GM18873 (cell line): ENCODE data around the gene KRT7.
"Not testable (repeated sequence)": the region's sequence is repeated elsewhere in the genome, so short reads cannot be mapped to it uniquely, and the experiment has no call there.

Experiments used
- ATAC-seq: cut with Tn5 transposase; IDR thresholded peaks from one replicate; pipeline ENCODE4 v1.9.1; 2021; ENCODE audit warnings: mild to moderate bottlenecking, moderate library complexity, moderate number of reproducible peaks; ENCODE audit not compliant: unreplicated experiment, low FRiP score

KRT7 gene

DNA sequence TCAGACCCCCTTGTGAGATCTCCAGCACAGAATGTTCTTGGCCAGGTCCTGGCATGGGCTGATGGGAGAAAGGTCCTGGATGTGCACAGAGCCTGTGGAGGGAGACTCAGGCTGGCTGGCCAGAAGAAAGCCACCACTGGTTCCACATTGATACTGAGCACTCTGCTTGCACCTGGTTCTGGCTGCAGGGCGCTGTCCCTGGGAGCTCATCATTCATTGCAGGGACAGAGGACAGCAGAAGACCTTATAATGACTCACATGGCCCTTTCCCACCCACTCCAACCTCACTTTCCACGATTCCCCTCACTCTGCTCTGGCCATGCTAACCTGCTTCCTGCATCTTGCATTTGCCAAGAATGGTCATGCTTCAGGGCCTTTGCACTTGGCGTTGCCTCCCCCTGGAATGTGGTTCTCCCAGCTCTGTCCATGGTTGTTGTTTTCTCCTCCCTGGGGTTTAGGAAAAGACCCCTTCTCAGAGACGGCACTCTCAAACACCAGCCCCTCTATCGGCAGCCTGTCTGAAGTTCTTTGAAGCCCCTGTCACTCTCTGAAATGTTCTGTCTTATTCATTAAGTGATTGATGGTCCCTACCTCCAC is 10.3 kb downstream of the KRT7 start:
- ATAC-seq, result no peak

DNA sequence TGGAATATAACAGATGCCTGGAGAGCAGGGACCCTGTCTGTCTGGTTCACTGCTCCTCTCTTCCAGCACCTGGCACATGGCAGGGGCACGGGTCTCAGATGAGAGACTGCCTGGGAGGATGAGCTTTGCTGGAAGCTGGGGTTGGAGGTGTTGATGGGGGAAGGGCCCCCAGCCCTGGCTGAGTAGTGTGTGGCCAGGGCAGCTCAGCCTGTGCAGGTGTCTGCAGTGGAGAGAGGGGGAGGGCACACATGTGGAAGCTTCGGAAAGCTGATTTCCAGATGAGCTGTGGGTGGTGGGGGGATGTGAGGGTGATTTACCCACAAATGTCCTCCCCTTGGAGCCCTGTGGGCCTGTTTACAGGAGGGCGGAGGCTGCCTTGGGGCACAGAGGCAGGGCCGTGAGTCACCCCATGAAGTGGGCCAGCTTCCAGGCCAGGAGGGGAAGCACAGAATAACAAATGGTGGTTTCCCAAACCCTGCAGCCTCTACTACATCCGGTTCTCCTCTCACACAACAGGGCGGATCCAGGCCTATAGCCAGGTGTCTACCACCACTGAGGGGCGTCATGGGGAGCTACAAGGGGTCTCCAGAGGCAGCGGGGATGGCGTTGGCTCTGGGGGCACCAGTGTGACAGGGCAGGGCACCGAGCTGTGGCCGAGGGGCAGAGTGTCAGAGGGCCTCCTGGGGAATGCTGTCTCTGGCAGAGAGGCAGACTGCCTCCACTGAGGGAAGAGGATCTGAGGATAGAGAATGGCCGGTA is 11.0 kb downstream of the KRT7 start:
- peak; percentile 86 for ATAC-seq

DNA sequence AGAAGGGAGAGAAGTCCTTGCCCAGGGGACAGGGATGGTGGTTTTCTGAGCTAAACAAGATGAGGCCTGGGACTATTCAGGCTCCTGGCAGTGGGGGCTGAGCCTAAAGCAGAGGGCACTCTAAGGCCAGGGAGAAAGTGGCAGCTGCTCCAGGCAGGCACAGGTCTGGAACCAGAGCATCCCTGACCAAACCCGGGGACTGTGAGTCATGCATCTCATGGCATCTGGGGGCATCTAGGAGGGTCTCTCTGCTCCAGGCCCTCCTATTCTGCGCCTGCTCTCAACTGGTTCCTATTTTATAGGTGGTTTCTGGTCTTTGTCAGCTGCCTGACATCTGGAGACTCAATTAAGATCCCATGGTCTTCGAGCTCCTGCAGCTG is 11.6 kb downstream of the KRT7 start:
- no peak for ATAC-seq

DNA sequence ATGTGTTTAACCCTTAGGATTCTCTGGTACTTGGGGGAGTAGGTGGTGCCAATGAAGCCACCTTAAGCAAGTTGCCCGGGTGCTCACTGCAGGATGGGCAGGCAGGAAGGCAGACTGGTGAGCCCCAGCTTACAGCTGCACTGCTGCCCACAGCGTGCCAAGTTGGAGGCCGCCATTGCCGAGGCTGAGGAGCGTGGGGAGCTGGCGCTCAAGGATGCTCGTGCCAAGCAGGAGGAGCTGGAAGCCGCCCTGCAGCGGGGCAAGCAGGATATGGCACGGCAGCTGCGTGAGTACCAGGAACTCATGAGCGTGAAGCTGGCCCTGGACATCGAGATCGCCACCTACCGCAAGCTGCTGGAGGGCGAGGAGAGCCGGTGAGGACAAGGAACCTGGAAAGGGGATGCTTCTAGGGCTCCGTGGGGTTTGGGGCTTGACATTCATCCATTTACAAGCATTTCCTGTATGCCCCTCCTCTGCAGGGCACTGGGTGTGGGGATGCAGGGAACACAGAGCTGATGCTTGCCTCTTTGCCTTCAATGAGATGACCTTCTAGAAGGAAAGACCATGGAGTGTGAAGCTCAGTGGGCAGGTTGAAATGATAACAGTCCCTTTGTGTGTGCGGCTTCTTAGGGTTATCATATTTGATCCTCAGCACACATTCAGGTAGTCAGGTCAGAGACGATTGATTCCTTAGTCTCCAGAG is 12.4 kb downstream of the KRT7 start:
- ATAC-seq, result no peak

DNA sequence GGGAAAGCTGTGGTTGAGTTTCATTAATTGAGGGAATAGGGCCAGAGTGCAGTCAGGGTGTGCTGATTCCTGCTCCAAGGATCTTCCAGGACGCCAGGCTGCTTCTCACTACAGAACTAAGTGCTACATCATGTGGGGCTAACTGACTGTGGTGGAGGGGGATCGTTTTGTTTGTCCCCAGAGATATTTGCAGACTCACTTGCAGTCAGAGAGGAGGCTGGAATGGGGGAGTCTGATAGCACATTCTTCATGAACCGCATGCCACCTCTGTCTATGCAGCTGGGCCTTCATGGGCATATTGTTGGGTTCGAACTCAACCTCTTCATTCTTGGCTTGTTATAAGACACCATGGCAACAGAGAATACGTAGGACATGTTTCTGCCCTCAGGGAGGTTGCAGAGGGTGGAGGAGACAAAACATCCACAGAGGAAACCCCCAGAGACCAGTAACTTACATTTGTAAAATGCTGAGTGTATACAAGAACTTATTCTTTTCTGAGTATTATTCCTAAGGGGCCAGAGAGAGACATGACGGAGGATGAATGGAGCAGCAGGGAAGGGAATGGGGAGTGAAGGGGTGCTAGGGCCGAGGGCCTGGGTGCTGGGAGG is 13.0 kb downstream of the KRT7 start:
- no peak for ATAC-seq

DNA sequence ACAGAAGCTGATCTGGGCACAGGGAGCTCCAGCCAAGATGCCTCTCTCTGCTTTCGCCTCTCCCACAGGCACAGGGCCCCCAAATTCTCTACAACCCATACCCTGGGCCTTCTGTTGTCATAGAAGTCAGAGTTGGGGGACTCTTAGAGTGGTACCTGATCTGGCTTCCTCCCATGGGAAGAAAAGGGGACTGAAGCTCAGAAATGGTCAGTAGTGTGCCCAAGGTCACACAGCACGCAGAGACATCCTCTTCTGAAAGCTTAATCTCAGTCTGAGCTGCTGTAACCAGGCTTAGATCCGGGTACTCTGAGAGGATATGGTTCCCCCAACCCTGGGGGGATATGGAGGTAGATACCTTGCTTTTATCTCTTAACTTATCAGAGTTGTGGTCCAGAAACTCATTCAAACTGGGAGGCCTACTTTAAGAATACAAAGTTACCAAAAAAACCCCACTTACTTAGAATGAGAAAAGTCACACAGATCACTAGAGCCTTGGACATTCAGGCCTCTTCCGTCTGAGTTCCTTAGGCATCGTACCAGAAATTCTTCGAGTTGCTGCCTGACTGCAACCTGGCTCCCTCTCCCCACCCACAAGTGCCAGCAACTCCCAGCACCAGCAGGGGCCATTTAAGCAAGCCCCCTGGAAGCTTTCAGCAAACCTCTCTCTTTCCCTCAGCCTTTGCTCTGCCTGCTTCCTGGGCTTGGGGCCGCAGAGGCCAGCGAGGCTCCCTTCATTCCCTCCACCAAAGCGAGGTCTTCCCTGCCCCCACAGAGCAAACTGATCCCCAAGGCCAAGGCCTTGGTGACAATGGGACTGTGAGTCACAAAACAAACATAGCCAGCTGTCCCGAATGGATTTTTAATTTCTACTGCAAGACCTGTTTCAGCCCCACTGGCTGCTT is 13.9 kb downstream of the KRT7 start:
- no peak for ATAC-seq

DNA sequence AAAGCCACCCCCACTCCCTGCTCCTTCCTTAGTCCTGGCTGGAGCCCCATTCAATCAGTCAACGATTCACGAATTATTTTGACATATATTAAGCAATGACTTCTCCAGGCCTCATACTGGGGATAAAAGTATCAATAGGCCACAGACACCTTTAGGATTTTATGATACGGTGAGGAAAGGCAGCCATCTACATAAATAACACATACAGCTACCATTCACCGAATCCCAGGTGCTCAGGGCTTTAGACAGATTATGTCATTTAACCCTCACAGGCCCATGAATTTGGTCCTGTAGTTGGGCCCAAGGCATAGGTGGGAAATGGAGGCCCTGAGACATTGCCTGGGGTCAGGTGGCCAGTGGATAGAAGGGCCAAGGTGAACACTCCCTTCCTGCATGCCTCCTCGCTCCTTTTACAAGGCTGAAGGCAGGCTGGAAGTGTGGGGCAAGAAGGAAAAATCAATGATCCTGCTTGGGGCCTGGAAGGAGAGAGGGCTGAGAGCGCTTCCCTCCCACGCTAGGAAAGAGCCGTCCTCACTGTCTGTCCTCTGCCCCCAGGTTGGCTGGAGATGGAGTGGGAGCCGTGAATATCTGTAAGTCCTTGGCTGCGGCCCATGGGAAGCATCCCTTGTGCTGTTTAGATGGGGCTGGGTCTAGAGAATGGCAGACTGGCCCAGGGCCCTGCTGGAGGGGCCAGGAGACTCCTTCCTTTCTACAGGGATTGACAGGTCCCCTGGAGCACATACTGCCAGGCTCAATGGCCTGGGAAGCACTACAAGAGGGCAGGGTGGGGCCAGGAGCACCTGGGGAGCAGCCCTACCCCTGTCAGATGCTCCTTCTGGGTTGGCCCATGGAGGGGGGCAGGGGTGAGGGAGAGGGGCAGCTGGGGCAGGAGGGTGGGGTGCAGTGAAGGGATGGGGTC is 14.8 kb downstream of the KRT7 start:
- no peak for ATAC-seq

DNA sequence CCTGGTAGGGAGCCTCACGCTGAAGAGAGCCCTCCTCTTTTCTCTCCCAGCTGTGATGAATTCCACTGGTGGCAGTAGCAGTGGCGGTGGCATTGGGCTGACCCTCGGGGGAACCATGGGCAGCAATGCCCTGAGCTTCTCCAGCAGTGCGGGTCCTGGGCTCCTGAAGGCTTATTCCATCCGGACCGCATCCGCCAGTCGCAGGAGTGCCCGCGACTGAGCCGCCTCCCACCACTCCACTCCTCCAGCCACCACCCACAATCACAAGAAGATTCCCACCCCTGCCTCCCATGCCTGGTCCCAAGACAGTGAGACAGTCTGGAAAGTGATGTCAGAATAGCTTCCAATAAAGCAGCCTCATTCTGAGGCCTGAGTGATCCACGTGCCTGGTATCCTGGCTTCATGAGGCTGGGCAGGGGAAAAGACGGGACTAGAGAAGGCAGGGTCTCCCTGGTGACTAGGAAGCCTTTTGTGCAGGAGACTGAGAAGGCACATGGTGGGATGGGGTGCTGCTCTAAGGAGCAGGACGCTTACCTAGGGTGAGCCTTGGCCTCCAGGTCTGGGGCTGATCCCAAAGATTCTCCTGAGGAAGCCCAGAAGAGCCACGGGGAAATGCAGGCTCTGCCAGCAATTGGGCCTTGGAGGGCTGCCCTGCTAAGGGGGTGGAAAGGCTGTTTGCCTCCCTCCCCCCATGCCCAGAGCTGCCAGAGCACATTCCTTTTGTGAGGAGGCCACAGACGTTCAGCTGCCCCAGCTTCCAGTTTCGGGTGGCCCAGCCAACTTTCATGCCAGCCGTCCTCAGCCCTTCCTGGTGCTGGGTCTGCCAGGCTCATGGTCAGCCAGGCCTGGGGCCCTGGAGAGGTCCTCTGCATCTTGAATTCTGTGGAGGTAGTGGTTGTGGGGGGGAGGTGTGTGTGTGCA is 15.8 kb downstream of the KRT7 start:
- no peak for ATAC-seq

DNA sequence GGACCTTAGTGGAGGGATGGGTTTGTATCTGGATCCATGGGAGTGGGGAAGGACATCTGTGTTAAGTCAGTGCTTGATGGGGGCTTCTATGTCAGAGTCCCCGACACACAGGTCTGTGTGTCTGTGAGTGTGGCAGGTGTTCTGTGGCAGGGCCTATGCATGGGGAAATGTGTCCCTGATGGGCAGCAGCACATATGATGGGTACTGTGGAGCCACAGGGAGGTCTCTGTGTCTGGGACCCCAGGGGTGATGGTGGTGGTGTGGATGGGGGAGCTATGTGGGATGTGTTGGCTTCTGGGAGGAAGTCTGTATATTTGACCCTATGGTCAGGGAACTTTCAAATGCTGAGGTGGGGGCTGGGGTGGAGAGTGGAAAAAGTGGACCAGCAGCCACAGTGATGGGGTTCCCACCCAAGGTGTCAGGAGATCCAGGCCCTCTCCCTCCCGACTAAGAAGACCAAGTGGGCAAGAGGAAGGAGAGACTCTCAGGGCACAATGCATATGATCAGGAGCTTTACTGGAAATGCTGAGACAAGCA is 16.5 kb downstream of the KRT7 start:
- no peak for ATAC-seq

DNA sequence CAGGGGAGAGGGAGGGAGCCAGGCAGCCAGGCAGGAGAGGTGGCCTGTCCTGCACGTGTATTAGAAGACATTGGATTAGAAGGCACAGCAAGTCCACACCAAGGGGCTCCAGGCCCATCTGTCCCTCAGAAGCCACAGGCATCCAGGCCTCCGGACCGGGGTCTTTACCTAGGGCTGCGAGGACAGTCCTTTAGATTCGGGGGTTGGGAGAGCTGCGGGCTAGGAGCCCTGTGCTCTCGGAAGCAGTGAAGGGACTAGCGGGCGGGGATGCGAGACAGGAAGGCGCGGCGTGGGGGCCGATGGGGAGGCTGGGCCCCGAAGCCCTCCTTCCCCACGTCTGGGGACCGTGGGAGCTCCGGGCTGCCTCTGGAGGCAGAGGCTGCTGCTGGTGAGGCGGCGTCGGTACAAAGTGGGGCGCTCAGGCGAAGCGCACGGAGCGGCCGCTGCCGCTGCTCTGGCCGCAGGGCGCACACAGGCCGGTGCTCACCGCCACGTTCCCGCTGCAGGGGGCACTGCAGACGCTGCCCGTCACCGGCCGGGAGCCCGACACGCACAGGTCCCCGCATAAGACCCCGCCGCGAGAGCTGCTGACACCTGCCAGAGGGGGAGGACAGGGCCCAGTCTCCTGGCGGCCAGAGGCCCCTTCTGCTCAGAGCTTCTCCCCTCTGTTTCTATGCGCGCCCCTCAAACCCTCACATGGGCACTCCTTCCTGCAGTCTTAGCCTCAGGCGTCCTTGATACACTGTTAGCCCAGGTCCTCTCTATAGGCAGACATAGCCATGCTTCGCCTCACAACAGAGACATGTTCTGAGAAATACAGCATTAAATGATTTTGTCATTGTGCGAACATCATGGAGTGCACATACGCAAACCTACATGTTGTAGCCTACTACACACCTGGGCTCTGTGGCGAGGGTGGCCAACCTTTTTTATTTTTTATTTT is 17.3 kb downstream of the KRT7 start:
- ATAC-seq, result no peak

DNA sequence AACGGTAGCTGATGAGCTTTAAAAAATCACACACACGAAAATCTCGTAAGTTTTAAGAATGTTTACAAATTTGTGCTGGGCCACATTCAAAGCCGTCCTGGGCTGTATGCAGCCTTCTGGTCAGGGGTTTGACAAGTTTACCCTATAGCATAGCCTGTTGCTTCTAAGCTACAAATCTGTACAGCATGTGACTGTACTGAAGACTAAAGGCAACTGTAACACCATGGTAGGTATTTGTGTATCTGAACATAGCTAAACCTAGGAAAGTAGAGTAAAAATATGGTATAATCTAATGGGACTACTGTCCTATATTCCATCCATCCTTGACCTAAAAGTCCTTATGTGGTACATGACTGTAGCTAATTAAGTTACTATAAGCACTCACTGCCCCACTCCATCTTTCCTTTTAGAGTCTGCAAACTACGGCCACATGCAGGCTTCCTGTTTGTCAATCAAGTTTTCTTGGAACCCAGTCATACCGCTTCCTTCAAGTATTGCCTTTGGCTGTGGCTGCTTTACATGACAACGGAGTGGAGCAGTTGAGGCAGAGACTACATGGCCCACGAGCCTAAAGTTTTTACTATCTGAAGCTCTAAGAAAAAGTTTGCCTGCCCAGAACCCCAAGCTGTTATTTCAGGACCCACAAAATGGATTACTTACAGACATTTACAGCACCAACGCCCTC is 18.5 kb downstream of the KRT7 start:
- no peak for ATAC-seq

DNA sequence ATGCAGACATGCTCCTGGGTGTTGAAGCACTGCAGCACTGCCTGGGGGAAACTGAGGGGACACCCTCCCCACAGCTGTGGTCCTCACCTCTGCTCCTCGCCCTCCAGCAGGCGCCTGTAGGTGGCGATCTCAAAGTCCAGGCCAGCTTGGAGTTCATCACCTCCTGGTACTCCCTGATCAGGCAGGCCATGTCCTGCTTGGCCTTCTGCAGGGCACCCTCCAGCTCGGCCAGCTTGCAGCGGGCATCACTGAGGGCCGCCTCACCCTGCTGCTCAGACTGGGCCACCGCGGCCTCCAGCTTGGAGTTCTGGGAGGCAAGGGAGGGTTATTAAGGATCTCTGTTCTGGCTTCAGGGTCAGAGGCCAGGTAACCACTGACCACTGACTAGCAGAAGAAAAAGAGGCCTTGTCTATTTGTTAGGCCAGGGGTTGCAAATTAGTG is 19.2 kb downstream of the KRT7 start:
- ATAC-seq, result not testable (repeated sequence)

DNA sequence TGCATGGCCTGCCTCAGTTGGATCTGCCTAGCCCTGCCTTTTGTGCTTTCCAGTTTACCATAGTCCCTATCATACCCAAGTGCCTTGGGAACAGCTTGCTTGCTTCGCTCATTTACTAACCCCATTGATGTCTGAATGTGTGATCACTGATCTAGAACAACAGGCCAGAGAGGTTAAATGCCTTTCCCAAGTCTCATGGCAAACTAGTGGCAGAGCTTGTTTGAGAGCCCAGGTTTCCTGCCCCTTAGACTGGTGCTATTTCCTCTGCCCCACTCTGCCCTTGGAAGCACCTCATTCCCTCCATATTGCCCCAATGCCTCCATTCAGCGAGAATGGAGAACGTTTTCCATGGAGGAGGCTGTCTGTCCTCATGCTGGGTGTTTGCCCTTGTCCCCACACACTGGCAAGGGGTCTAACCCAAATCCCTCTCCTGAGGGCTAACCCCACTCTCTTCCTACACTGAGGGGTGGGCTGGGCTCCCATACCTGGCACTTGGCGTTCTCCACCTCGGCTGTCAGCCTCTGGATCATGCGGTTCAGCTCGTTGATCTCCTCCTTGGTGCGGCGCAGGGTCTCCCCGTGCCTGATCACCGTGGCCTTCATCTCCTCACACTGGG is 19.8 kb downstream of the KRT7 start:
- ATAC-seq, result no peak

DNA sequence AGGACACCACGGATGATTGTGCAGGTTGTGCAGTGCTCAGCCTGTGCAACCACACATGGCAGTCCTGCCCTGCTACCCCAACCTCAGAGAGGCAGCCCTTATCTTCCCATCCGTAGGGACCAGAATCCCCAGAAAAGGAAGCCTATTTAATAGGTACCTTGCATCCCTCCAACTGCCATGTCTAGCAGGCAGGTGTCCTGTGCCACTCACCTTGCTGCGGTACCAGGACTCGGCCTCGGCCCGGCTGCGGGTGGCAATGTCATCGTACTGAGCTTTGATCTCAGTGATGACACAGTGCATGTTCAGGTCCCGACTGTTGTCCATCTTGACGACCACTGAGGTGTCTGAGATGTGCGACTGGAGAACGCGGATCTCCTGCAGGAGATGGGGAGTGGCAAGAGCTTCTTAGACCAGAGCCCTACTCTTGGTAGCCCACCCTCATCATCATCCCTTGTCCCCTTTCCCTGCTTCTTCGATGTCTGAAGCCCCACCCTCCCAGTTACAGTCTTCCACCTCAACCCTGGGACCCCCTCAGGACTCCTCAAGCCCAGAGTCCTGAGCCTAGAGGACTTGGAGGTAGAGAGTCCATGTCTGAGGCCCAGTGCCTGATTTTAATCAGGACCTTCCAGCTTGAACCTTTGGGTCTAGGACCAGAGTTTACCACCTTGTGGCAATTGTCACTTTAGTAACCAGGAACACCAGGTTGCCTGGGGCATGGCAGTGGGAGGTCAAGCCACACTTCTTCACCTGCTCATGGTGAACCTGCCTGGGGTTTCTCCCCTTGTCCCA is 20.5 kb downstream of the KRT7 start:
- ATAC-seq, result no peak
